Lower leg skin (tissue), 4 donors: Measurements from ENCODE around the gene CD52. TPM values are rescaled to one million over a fixed set of nuclear protein-coding genes. Genes with fewer than 3 reads are reported as not detected.
"Not testable (repeated sequence)": the region's sequence is repeated elsewhere in the genome, so short reads cannot be mapped to it uniquely, and the experiment has no call there.

Experiments
- DNase-seq, 2 donors: peaks; one replicate each; pipeline ENCODE4 v3.0.0-alpha.2; 2019; ENCODE audit warnings: low spot score in 2 of 2
- H3K4me3 ChIP-seq: fragments of 200-600 bp; sonication (generic); 2 replicates; pipeline ENCODE4 v1.5.1; 2017; ENCODE audit warnings: mild to moderate bottlenecking, low read depth; ENCODE audit not compliant: poor library complexity, severe bottlenecking
- POLR2A ChIP-seq, 2 donors: fragments of 450-650 bp; IDR thresholded peaks; one replicate each; pipeline ENCODE4 v1.6.1; 2016 to 2017; ENCODE audit warnings: antibody characterized with exemption in 2 of 2, mild to moderate bottlenecking in 1 of 2, moderate library complexity in 1 of 2
- WGBS, 2 donors: methylation state at CpG; one replicate each; pipeline ENCODE4 v1.1.5; 2018; 5-methylcytosine and 5-hydroxymethylcytosine counted together
- intact Hi-C: fragments of 100-400 bp; cut with DNase I; formaldehyde crosslinking; loops from one replicate; pipeline ENCODE4 v1.15.0; 2023; ENCODE audit warnings: low total_unique reads
- total RNA-seq, 4 donors: library from RNA; depleted of rRNA; stranded (reverse); fragments of >200 nt; gene quantifications; one replicate each; pipeline ENCODE4 v1.1.0, GENCODE V29; 2016
- TF ChIP-seq, protein P1 (sequence below), 3 donors: fragments of 450-650 bp; IDR thresholded peaks; one replicate each; pipeline ENCODE4 v1.5.1; 2016; ENCODE audit warnings: antibody characterized with exemption in 3 of 3, mild to moderate bottlenecking in 3 of 3, moderate library complexity in 2 of 3

The CD52 gene
- total RNA-seq, 4 donors from 2014 or later = 2.0 to 6.1 (median 3.5) TPM; not detected in 1

GRCh38 chr1:26330276-26330675, 12.5 kb downstream of the CD52 start:
- H3K4me3 ChIP-seq = no peak overlapping the region
- DNase-seq = no peak
- TF ChIP-seq, protein P1, sequence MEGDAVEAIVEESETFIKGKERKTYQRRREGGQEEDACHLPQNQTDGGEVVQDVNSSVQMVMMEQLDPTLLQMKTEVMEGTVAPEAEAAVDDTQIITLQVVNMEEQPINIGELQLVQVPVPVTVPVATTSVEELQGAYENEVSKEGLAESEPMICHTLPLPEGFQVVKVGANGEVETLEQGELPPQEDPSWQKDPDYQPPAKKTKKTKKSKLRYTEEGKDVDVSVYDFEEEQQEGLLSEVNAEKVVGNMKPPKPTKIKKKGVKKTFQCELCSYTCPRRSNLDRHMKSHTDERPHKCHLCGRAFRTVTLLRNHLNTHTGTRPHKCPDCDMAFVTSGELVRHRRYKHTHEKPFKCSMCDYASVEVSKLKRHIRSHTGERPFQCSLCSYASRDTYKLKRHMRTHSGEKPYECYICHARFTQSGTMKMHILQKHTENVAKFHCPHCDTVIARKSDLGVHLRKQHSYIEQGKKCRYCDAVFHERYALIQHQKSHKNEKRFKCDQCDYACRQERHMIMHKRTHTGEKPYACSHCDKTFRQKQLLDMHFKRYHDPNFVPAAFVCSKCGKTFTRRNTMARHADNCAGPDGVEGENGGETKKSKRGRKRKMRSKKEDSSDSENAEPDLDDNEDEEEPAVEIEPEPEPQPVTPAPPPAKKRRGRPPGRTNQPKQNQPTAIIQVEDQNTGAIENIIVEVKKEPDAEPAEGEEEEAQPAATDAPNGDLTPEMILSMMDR (IDR thresholded peaks at IDR 0.05) = no peak
- no peak for TF ChIP-seq POLR2A (IDR thresholded peaks at IDR 0.05)
- intact Hi-C loops = no loop called here
- WGBS, 2 donors = 88 to 90% methylated on average over 5 of the region's 5 CpGs

GRCh38 chr1:26333312-26333711, 15.6 kb downstream of the CD52 start:
- 86 to 90% methylated on average over 8 of the region's 8 CpGs for WGBS, 2 donors
- intact Hi-C loops, DNase-seq, H3K4me3 ChIP-seq: not testable (repeated sequence)

DNA sequence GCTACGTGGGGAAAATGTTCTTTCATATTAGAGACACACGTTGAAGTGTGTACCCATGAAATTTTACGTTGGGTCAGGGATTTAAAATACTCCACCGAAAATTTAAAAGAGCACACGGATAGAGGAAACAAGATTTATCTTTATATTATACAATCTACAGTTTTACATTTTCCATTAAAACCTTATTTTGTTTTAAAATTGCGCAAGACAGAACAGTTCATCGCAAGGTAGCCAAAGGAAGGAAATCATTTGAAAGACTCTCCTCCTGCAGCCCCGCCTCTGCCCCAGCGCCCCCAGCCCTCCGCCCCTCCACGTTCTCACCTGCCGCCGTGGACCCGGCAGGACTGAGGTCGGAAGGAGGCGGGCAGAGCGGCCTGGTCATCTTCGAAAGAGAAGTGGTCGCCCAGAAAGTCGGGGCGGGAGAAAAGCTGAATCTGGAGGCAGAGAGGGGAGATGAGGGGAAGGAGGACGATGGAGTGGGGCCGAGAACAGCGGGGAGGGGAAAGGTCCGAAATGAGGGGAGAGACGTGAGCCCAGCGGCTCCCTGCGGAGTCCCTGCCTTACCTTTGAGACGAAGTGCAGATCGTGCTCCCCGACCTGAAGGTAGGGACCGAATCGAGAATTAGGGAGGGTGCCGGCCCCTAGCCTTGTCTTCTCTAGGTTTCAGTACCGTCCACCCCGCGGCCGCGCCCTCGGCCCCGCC, 18.2 kb downstream of the CD52 start:
- H3K4me3 ChIP-seq = peak overlapping the region; percentile 35
- intact Hi-C loops = no loop called here
- TF ChIP-seq POLR2A (IDR thresholded peaks at IDR 0.05) = no peak
- TF ChIP-seq, protein P1 (IDR thresholded peaks at IDR 0.05) = no peak
- 4% methylated on average over 34 to 41 of the region's 41 CpGs for WGBS, 2 donors
- no peak for DNase-seq

- DNase-seq = peak; percentile 78 to 94
- no peak for TF ChIP-seq POLR2A (IDR thresholded peaks at IDR 0.05)
- TF ChIP-seq, protein P1 (IDR thresholded peaks at IDR 0.05) = no peak
- intact Hi-C loops = no loop called here
- WGBS, 2 donors = 14 to 21% methylated on average over 25 to 37 of the region's 52 CpGs
- H3K4me3 ChIP-seq = no peak overlapping the region
These were observed 18.9 kb downstream of the CD52 start for GRCh38 chr1:26336477-26337205.

- intact Hi-C loops = no loop called here
These were observed 19.4 kb downstream of the CD52 start for GRCh38 chr1:26337206-26337535.

DNA sequence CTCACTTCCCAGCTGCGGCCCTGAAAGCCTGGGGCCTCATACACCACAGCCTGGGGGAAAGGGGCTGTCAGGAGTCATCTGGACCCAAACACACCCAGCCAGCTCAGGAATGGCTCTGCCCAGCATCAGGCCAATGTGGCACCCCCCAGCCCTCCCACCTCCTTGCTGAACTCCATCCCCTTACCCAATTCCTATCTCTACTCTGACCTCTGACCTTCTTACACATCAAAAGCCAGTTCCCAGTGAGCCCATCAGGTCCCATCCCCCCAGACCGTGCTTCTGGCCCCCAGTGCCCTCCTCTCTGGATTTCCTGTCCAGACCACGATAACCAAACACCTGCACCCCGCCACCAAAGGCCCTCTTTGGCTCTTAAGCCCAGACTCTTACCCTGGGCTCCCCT, 19.9 kb downstream of the CD52 start:
- intact Hi-C loops = no loop called here
- no peak overlapping the region for H3K4me3 ChIP-seq
- DNase-seq = no peak
- TF ChIP-seq, protein P1 (IDR thresholded peaks at IDR 0.05) = no peak
- TF ChIP-seq POLR2A (IDR thresholded peaks at IDR 0.05) = no peak
- 77 to 91% methylated on average over 4 of the region's 4 CpGs for WGBS, 2 donors

More at GRCh38 chr1:26337206-26337535, 19.4 kb downstream of the CD52 start:
- no peak overlapping the region for H3K4me3 ChIP-seq
- no peak for DNase-seq
- 89 to 93% methylated on average over 6 to 7 of the region's 7 CpGs for WGBS, 2 donors
- no peak for TF ChIP-seq POLR2A (IDR thresholded peaks at IDR 0.05)
- TF ChIP-seq, protein P1 (IDR thresholded peaks at IDR 0.05) = no peak
